Fibroblast of skin of scalp (primary cell): Measurements from ENCODE around the gene ZSCAN2. TPM values are rescaled to one million over a fixed set of nuclear protein-coding genes. Genes with fewer than 3 reads are reported as not detected.
"Not testable (repeated sequence)": the region's sequence is repeated elsewhere in the genome, so short reads cannot be mapped to it uniquely, and the experiment has no call there.

ENCODE experiments used
- DNase-seq: peaks from one replicate; pipeline ENCODE4 v3.0.0-alpha.2; 2013
- polyA plus RNA-seq, 2 experiments: library from polyadenylated mRNA; unstranded; fragments of 120-200 nt; gene quantifications; one replicate each; pipeline ENCODE4 v1.2.1, GENCODE V29; 2013; ENCODE audit not compliant: insufficient read length in 2 of 2

The ZSCAN2 gene
- 9.9 TPM for polyA plus RNA-seq (2013, experiment 1 of 2; ENCODE audit: insufficient read length)
- polyA plus RNA-seq (2013, experiment 2 of 2; ENCODE audit: insufficient read length) = 9.0 TPM

- DNase-seq = peak; percentile 93
Measured at GRCh38 chr15:84600687-84601554, at the start of gene ZSCAN2. Gene ZSCAN2 (plus strand): TSS chr15:84601009. CDS start chr15:84603928, 2,919 bp downstream.

- DNase-seq = not testable (repeated sequence)
Measured at GRCh38 chr15:84551624-84552023, 49.2 kb upstream of the ZSCAN2 start.

- DNase-seq = peak; percentile 15
Measured at GRCh38 chr15:84552896-84553295, 47.9 kb upstream of the ZSCAN2 start.

- not testable (repeated sequence) for DNase-seq
Measured at GRCh38 chr15:84556690-84557089, 44.1 kb upstream of the ZSCAN2 start.

- DNase-seq = not testable (repeated sequence)
Measured at GRCh38 chr15:84568021-84568420, 32.8 kb upstream of the ZSCAN2 start.

GRCh38 chr15:84570164-84570735 lies 30.6 kb upstream of the ZSCAN2 start:
- DNase-seq = peak; percentile 40

GRCh38 chr15:84572231-84572630 lies 28.6 kb upstream of the ZSCAN2 start:
- no peak for DNase-seq

GRCh38 chr15:84575493-84575892 lies 25.3 kb upstream of the ZSCAN2 start:
- no peak for DNase-seq

GRCh38 chr15:84577891-84578290 lies 22.9 kb upstream of the ZSCAN2 start:
- not testable (repeated sequence) for DNase-seq

GRCh38 chr15:84579261-84579721 lies 21.5 kb upstream of the ZSCAN2 start:
- not testable (repeated sequence) for DNase-seq

- DNase-seq = not testable (repeated sequence)
Measured at GRCh38 chr15:84581676-84582428, 19.0 kb upstream of the ZSCAN2 start.

GRCh38 chr15:84582583-84583157 lies 18.1 kb upstream of the ZSCAN2 start:
- DNase-seq = no peak

- not testable (repeated sequence) for DNase-seq
Measured at GRCh38 chr15:84583921-84584320, 16.9 kb upstream of the ZSCAN2 start.

- DNase-seq = no peak
Measured at GRCh38 chr15:84586696-84587095, 14.1 kb upstream of the ZSCAN2 start.

- DNase-seq = peak; percentile 77
Measured at GRCh38 chr15:84588053-84588874, 12.5 kb upstream of the ZSCAN2 start.

- DNase-seq = no peak
Measured at GRCh38 chr15:84590406-84590805, 10.4 kb upstream of the ZSCAN2 start.

- DNase-seq = no peak
Measured at GRCh38 chr15:84591815-84592214, 9.0 kb upstream of the ZSCAN2 start.

- DNase-seq = no peak
Measured at GRCh38 chr15:84594617-84595290, 6.1 kb upstream of the ZSCAN2 start.

- DNase-seq = no peak
Measured at GRCh38 chr15:84595660-84596059, 5.1 kb upstream of the ZSCAN2 start.

- DNase-seq = no peak
Measured at GRCh38 chr15:84597296-84597695, 3.5 kb upstream of the ZSCAN2 start.

GRCh38 chr15:84598250-84598649 lies 2.6 kb upstream of the ZSCAN2 start:
- peak; percentile 19 for DNase-seq
